ENCODE data around the gene HRCT1.

HRCT1 gene

DNA sequence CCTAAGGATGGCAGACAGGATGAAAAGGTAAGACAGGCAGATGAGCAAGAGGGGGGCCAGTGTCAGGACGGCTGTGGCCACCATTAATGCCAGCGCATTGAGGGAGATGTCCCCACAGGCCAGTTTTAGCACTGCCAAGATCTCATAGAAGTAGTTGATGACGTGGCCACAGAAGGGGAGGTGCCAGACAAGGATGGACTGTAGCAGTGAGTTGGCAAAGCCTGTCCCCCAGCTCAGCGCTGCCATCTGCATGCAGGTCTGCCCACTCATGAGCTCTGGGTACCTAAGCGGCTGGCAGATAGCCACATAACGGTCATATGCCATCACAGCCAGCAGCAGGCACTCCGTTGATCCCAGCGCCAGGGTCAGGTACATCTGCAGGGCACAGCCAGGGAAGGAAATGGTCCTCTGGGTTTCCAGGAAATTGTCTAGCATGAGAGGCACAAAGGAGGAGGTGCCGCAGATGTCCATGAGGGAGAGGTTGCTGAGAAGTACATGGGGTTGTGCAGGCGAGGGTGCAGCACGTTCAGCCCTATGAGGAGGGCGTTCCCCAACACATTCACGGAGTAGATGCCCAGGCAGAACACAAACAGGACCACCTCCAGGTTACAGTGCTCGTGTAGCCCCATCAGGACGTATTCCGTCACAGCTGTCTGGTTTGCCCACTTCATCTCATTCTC is 46.6 kb upstream of the HRCT1 start:
- no peak for TF ChIP-seq FOXP2 (optimal IDR thresholded peaks at IDR 0.05; ENCODE audit: borderline replicate concordance, extremely low read depth, extremely low read length, insufficient read depth)
- no peak for TF ChIP-seq TAF1 (IDR thresholded peaks at IDR 0.05; ENCODE audit: borderline replicate concordance, insufficient read depth, low read length)
- TF ChIP-seq POLR2AphosphoS5 (IDR thresholded peaks at IDR 0.05; ENCODE audit: low read depth, low read length): no peak
- TF ChIP-seq, protein P1, sequence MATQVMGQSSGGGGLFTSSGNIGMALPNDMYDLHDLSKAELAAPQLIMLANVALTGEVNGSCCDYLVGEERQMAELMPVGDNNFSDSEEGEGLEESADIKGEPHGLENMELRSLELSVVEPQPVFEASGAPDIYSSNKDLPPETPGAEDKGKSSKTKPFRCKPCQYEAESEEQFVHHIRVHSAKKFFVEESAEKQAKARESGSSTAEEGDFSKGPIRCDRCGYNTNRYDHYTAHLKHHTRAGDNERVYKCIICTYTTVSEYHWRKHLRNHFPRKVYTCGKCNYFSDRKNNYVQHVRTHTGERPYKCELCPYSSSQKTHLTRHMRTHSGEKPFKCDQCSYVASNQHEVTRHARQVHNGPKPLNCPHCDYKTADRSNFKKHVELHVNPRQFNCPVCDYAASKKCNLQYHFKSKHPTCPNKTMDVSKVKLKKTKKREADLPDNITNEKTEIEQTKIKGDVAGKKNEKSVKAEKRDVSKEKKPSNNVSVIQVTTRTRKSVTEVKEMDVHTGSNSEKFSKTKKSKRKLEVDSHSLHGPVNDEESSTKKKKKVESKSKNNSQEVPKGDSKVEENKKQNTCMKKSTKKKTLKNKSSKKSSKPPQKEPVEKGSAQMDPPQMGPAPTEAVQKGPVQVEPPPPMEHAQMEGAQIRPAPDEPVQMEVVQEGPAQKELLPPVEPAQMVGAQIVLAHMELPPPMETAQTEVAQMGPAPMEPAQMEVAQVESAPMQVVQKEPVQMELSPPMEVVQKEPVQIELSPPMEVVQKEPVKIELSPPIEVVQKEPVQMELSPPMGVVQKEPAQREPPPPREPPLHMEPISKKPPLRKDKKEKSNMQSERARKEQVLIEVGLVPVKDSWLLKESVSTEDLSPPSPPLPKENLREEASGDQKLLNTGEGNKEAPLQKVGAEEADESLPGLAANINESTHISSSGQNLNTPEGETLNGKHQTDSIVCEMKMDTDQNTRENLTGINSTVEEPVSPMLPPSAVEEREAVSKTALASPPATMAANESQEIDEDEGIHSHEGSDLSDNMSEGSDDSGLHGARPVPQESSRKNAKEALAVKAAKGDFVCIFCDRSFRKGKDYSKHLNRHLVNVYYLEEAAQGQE (IDR thresholded peaks at IDR 0.05; ENCODE audit: insufficient read depth in 1 of 2, low read depth in 2 of 2, low read length in 2 of 2): no peak
- no peak for TF ChIP-seq SIN3A (IDR thresholded peaks at IDR 0.05; ENCODE audit: borderline replicate concordance, insufficient read depth, low read length)

DNA sequence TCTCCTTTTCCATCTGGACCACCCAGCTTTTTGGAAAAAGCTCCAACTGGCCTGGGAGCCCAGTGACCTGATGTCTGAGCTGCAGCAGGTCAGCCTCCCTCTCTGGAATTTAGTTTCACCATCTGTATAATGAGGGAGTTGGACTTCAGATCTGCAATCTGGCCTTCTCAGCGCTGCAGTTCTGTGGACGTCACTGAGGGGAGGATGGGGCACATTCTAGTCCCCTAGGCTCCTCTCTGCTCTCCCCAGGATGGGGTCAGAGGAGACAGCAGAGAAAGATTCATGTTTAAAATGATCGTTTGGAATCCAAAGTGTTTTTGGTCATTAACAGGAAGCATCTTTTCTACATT is 46.0 kb upstream of the HRCT1 start:
- TF ChIP-seq TAF1 (IDR thresholded peaks at IDR 0.05; ENCODE audit: borderline replicate concordance, insufficient read depth, low read length): no peak
- no peak for TF ChIP-seq POLR2AphosphoS5 (IDR thresholded peaks at IDR 0.05; ENCODE audit: low read depth, low read length)
- TF ChIP-seq SIN3A (IDR thresholded peaks at IDR 0.05; ENCODE audit: borderline replicate concordance, insufficient read depth, low read length): no peak
- TF ChIP-seq, protein P1 (IDR thresholded peaks at IDR 0.05; ENCODE audit: insufficient read depth in 1 of 2, low read depth in 2 of 2, low read length in 2 of 2): no peak
- TF ChIP-seq FOXP2 (optimal IDR thresholded peaks at IDR 0.05; ENCODE audit: borderline replicate concordance, extremely low read depth, extremely low read length, insufficient read depth): no peak

DNA sequence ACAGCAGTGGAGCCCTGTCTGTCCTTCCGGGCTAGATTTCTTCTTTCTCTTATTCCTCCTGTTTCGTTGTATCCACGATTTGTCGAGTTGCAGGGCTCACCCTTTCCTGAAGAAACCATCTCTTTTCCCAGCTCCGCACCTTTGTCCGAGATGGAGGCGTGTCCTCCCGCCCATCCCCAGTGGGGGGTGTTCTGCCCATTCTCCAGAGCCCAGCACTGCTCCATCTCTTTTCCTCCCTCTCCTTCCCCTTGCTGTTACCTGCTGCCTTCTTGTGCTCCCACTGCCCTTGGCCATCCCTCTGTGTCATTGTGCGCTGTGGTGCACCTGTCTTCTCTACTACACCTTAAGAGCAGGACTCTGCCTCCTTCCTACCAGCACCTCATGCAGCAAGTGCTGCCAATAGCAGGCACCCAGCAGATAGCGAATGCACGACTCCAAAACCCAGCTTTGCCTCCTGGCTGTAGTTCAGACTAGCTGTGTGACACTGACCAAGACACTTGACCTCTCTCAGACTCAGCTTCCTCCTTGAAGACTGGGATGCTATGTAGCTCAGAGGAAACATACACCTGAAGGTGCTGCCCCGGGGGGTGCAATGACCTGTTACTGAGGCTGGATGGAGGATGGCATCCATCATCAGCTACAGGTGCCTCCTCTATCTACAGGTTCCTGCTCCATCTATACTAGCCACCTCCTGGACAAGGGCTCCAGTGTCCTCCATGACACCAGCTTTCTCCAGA is 44.7 kb upstream of the HRCT1 start:
- TF ChIP-seq TAF1 (IDR thresholded peaks at IDR 0.05; ENCODE audit: borderline replicate concordance, insufficient read depth, low read length) (no peak), POLR2AphosphoS5 (IDR thresholded peaks at IDR 0.05; ENCODE audit: low read depth, low read length) (no peak), SIN3A (IDR thresholded peaks at IDR 0.05; ENCODE audit: borderline replicate concordance, insufficient read depth, low read length) (no peak), FOXP2 (optimal IDR thresholded peaks at IDR 0.05; ENCODE audit: borderline replicate concordance, extremely low read depth, extremely low read length, insufficient read depth) (no peak)
- TF ChIP-seq, protein P1 (IDR thresholded peaks at IDR 0.05; ENCODE audit: insufficient read depth in 1 of 2, low read depth in 2 of 2, low read length in 2 of 2): no peak

- TF ChIP-seq SIN3A (IDR thresholded peaks at IDR 0.05; ENCODE audit: borderline replicate concordance, insufficient read depth, low read length) (no peak), TAF1 (IDR thresholded peaks at IDR 0.05; ENCODE audit: borderline replicate concordance, insufficient read depth, low read length) (no peak), FOXP2 (optimal IDR thresholded peaks at IDR 0.05; ENCODE audit: borderline replicate concordance, extremely low read depth, extremely low read length, insufficient read depth) (no peak), POLR2AphosphoS5 (IDR thresholded peaks at IDR 0.05; ENCODE audit: low read depth, low read length) (no peak)
- TF ChIP-seq, protein P1 (IDR thresholded peaks at IDR 0.05; ENCODE audit: insufficient read depth in 1 of 2, low read depth in 2 of 2, low read length in 2 of 2): no peak
Observed at GRCh38 chr9:35862328-35862727, 43.7 kb upstream of the HRCT1 start.
